HT-29 (cell line): ENCODE results near the gene CAMSAP3. TPM values are rescaled to one million over a fixed set of nuclear protein-coding genes. Genes with fewer than 3 reads are reported as not detected.

Experiments
- DNase-seq: peaks from one replicate; pipeline ENCODE4 v3.0.0-alpha.2; 2015; ENCODE audit warnings: low spot score
- total RNA-seq: library from RNA; depleted of rRNA; stranded (reverse); fragments of >200 nt; shearing (Covaris generic); gene quantifications from 2 replicates; pipeline ENCODE4 v1.2.3, GENCODE V29; 2014

CAMSAP3 gene
- total RNA-seq, 1 experiment from 2014 or later: 37.0 TPM

GRCh38 chr19:7632340-7633203 lies 36.9 kb downstream of the CAMSAP3 start:
- no peak for DNase-seq

GRCh38 chr19:7633698-7634097 lies 38.0 kb downstream of the CAMSAP3 start, which contains the start of gene PCP2:
TSS of gene PCP2 (minus strand) at chr19:7633719. CDS start at chr19:7633457, 262 bp downstream.
- DNase-seq: no peak

- DNase-seq: no peak
Measured at GRCh38 chr19:7635670-7636069, 40.0 kb downstream of the CAMSAP3 start.

- no peak for DNase-seq
Measured at GRCh38 chr19:7636317-7636690, 40.6 kb downstream of the CAMSAP3 start.

GRCh38 chr19:7636691-7637373 lies 41.2 kb downstream of the CAMSAP3 start, which contains the start of gene STXBP2:
TSS of gene STXBP2 (plus strand) at chr19:7637110. CDS start at chr19:7637150, 40 bp downstream.
- peak; percentile 76 for DNase-seq

GRCh38 chr19:7637374-7638256 lies 42.0 kb downstream of the CAMSAP3 start:
- peak; percentile 26 for DNase-seq

GRCh38 chr19:7638802-7639465 lies 43.3 kb downstream of the CAMSAP3 start:
- DNase-seq: no peak

- no peak for DNase-seq
Measured at GRCh38 chr19:7639863-7640348, 44.2 kb downstream of the CAMSAP3 start.

- DNase-seq: no peak
Measured at GRCh38 chr19:7640803-7641202, 45.1 kb downstream of the CAMSAP3 start.

- no peak for DNase-seq
Measured at GRCh38 chr19:7641290-7642276, 45.9 kb downstream of the CAMSAP3 start.

- DNase-seq: no peak
Measured at GRCh38 chr19:7642295-7643030, 46.8 kb downstream of the CAMSAP3 start.

GRCh38 chr19:7643031-7643415 lies 47.4 kb downstream of the CAMSAP3 start:
- DNase-seq: no peak

GRCh38 chr19:7643629-7644549 lies 48.2 kb downstream of the CAMSAP3 start:
- peak; percentile 47 for DNase-seq

GRCh38 chr19:7644550-7644877 lies 48.9 kb downstream of the CAMSAP3 start:
- DNase-seq: no peak

GRCh38 chr19:7645163-7645562 lies 49.5 kb downstream of the CAMSAP3 start:
- DNase-seq: no peak

GRCh38 chr19:7645656-7646425 lies 50.2 kb downstream of the CAMSAP3 start:
- DNase-seq: no peak

- no peak for DNase-seq
Measured at GRCh38 chr19:7646426-7646700, 50.7 kb downstream of the CAMSAP3 start.

- DNase-seq: no peak
Measured at GRCh38 chr19:7647156-7647555, 51.5 kb downstream of the CAMSAP3 start.
